Measurements from ENCODE around the gene TICRR.

DNA sequence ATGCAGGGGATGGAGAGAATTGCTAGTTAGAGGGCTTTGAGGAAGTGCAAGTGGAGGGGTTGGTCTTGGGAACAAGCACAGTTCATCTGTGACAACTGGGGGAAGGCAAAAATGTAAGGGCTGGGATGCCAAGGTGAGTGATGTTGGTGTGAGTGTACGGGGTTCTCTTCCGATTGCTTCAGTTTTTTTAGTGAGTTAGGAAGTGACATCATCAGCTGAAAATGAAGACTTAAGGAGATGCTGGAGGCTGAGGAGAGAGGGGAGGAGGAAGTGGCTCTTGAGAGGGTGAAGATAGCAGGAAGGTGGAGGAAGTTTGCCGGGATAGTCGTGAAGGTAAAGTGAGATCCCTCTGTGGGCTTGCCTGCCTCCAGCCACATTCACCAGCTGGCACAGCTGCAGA is 12.7 kb downstream of the TICRR start:
- TF ChIP-seq ELF4 (IDR thresholded peaks at IDR 0.05): no peak
- TF ChIP-seq TARDBP (IDR thresholded peaks at IDR 0.05): no peak
